SK-N-SH (cell line): ENCODE results near the gene PLET1. TPM values are rescaled to one million over a fixed set of nuclear protein-coding genes. Genes with fewer than 3 reads are reported as not detected.

Experiments used
- CTCF ChIA-PET: fragments of 300-600, 350-600 bp; formaldehyde crosslinking; extraction: SDS; loops from one replicate; lab custom pipeline; 2021; lab: Yijun Ruan, JAX
- POLR2A ChIA-PET: fragments of 350-600 bp; sonication (Branson Sonifier 250); formaldehyde crosslinking; extraction: SDS; loops from one replicate; lab custom pipeline; 2020; ENCODE audit warnings: antibody characterized with exemption, inconsistent platforms; lab: Yijun Ruan, JAX
- DNase-seq: peaks from one replicate; pipeline ENCODE4 v3.0.0; 2012
- H2AFZ ChIP-seq: fragments of 200-600 bp; sonication (generic); 2 replicates; pipeline ENCODE4 v1.8.1; 2016; ENCODE audit warnings: antibody characterized with exemption, mild to moderate bottlenecking, low read depth
- H3F3A ChIP-seq: fragments of 200-600 bp; sonication (generic); replicated peaks from 2 replicates; pipeline ENCODE3; 2016; ENCODE audit warnings: antibody characterized with exemption, mild to moderate bottlenecking; ENCODE audit not compliant: insufficient read depth
- H3K27ac ChIP-seq, 2 experiments: fragments of 200-500 bp in 1 of 2; fragments of 200-600 bp in 1 of 2; sonication (Bioruptor generic) in 1 of 2; sonication (generic), shearing (Covaris generic) in 1 of 2; 2 replicates each; pipeline versions ENCODE4 v1.5.1 to v1.6.1; 2014 to 2016; ENCODE audit warnings: low read depth in 2 of 2, inconsistent platforms in 1 of 2, low read length in 1 of 2, mild to moderate bottlenecking in 1 of 2, mixed read lengths in 1 of 2
- H3K27me3 ChIP-seq: fragments of 200-600 bp; sonication (generic), shearing (Covaris generic); 2 replicates; pipeline ENCODE4 v1.6.1; 2016; ENCODE audit warnings: mixed run types; ENCODE audit not compliant: insufficient read depth
- H3K36me3 ChIP-seq, 2 experiments: fragments of 200-500 bp in 1 of 2; fragments of 200-600 bp in 1 of 2; sonication (Bioruptor generic) in 1 of 2; sonication (generic) in 1 of 2; replicated peaks in 1 of 2; 2 replicates each; pipeline versions ENCODE3 to v1.5.1; 2014 to 2016; ENCODE audit warnings: low read length in 1 of 2, mild to moderate bottlenecking in 1 of 2; ENCODE audit not compliant: insufficient read depth in 2 of 2, control insufficient read depth in 1 of 2
- H3K4me1 ChIP-seq, 2 experiments: fragments of 200-500 bp in 1 of 2; fragments of 200-600 bp in 1 of 2; sonication (Bioruptor generic) in 1 of 2; sonication (generic), shearing (Covaris generic) in 1 of 2; 2 replicates each; pipeline versions ENCODE4 v1.5.1 to v1.6.1; 2014 to 2016; ENCODE audit warnings: low read depth in 1 of 2, low read length in 1 of 2, mixed run types in 1 of 2; ENCODE audit not compliant: insufficient read depth in 2 of 2, control insufficient read depth in 1 of 2
- H3K4me2 ChIP-seq: fragments of 200-600 bp; sonication (generic), shearing (Covaris generic); 2 replicates; pipeline ENCODE4 v1.6.1; 2017; ENCODE audit warnings: mixed run types
- H3K4me3 ChIP-seq, 2 experiments: fragments of 200-500 bp in 1 of 2; fragments of 200-600 bp in 1 of 2; sonication (Bioruptor generic) in 1 of 2; sonication (generic), shearing (Covaris generic) in 1 of 2; 2 replicates each; pipeline versions ENCODE4 v1.5.1 to v1.8.1; 2014 to 2016; ENCODE audit warnings: low read depth in 2 of 2, inconsistent platforms in 1 of 2, low read length in 1 of 2, mild to moderate bottlenecking in 1 of 2, mixed read lengths in 1 of 2, moderate library complexity in 1 of 2
- H3K79me2 ChIP-seq: fragments of 200-600 bp; sonication (generic); 2 replicates; pipeline ENCODE4 v1.8.1; 2017; ENCODE audit warnings: mild to moderate bottlenecking; ENCODE audit not compliant: insufficient read depth
- H3K9ac ChIP-seq: fragments of 200-600 bp; sonication (generic); 2 replicates; pipeline ENCODE4 v1.6.1; 2017; ENCODE audit warnings: mixed run types
- H3K9me2 ChIP-seq: fragments of 200-600 bp; sonication (generic); 2 replicates; pipeline ENCODE4 v1.6.1; 2017; ENCODE audit warnings: mixed run types
- H3K9me3 ChIP-seq: fragments of 200-600 bp; sonication (generic); 2 replicates; pipeline ENCODE4 v1.6.1; 2017; ENCODE audit warnings: mixed run types, mild to moderate bottlenecking, moderate library complexity
- H4K20me1 ChIP-seq: fragments of 200-600 bp; sonication (generic); 2 replicates; pipeline ENCODE4 v1.6.1; 2017; ENCODE audit warnings: mild to moderate bottlenecking, mixed run types; ENCODE audit not compliant: insufficient read depth
- EP300 ChIP-seq, 2 experiments: IDR thresholded peaks; 2 replicates each; pipeline versions ENCODE4 v1.4.0 to v1.6.1; 2012; ENCODE audit warnings: borderline replicate concordance in 1 of 2, low read depth in 1 of 2, low read length in 1 of 2
- EZH2phosphoT487 ChIP-seq: fragments of 200-600 bp; sonication (generic); IDR thresholded peaks from 2 replicates; pipeline ENCODE4 v1.6.1; 2017; ENCODE audit warnings: low read depth, mixed run types, mild to moderate bottlenecking, antibody characterized with exemption, moderate library complexity, borderline replicate concordance
- GATA2 ChIP-seq: sonication (generic); formaldehyde crosslinking; IDR thresholded peaks from 2 replicates; pipeline ENCODE4 v1.5.0; 2020; ENCODE audit warnings: mild to moderate bottlenecking, missing genetic modification reagents
- MXI1 ChIP-seq: IDR thresholded peaks from 2 replicates; pipeline ENCODE4 v1.6.1; 2012; ENCODE audit warnings: mild to moderate bottlenecking, low read depth, low read length, improper control_type of control experiment
- RAD21 ChIP-seq: IDR thresholded peaks from 2 replicates; pipeline ENCODE4 v1.6.1; 2012; ENCODE audit warnings: mild to moderate bottlenecking, low read length
- RCOR1 ChIP-seq: fragments of 150-350 bp; IDR thresholded peaks from 2 replicates; pipeline ENCODE4 v1.6.1; 2017; ENCODE audit warnings: antibody characterized with exemption, low read length
- REST ChIP-seq: IDR thresholded peaks from 2 replicates; pipeline ENCODE4 v1.6.1; 2012; ENCODE audit warnings: mild to moderate bottlenecking, low read depth, low read length, moderate library complexity
- RFX5 ChIP-seq: IDR thresholded peaks from 2 replicates; pipeline ENCODE4 v1.6.1; 2012; ENCODE audit warnings: mild to moderate bottlenecking, improper control_type of control experiment, low read length
- RXRA ChIP-seq: IDR thresholded peaks from 2 replicates; pipeline ENCODE4 v1.4.0; 2012; ENCODE audit warnings: low read depth, mild to moderate bottlenecking, borderline replicate concordance
- SIN3A ChIP-seq: IDR thresholded peaks from 2 replicates; pipeline ENCODE4 v1.6.1; 2012; ENCODE audit warnings: low read depth, mild to moderate bottlenecking, low read length, moderate library complexity, borderline replicate concordance
- TAF1 ChIP-seq: IDR thresholded peaks from 2 replicates; pipeline ENCODE4 v1.6.1; 2012; ENCODE audit warnings: low read depth, mild to moderate bottlenecking, low read length, moderate library complexity, borderline replicate concordance
- TCF12 ChIP-seq: IDR thresholded peaks from 2 replicates; pipeline ENCODE4 v1.4.0; 2012
- TEAD4 ChIP-seq: IDR thresholded peaks from 2 replicates; pipeline ENCODE4 v1.4.0; 2012; ENCODE audit warnings: mild to moderate bottlenecking, borderline replicate concordance; ENCODE audit not compliant: insufficient read depth
- YY1 ChIP-seq: IDR thresholded peaks from 2 replicates; pipeline ENCODE4 v1.4.0; 2012; ENCODE audit warnings: low read depth, mild to moderate bottlenecking
- WGBS: methylation state at CpG from one replicate; pipeline ENCODE4 v1.1.6; 2017; ENCODE audit warnings: low lambda C conversion rate; 5-methylcytosine and 5-hydroxymethylcytosine counted together
- polyA plus RNA-seq, 3 experiments: library from polyadenylated mRNA; depleted of rRNA; stranded (reverse); fragments of >200 nt; gene quantifications; 2 replicates each; pipeline ENCODE4 v1.2.3, GENCODE V29; 2012
- TF ChIP-seq, protein P1 (sequence below): IDR thresholded peaks from 2 replicates; pipeline ENCODE4 v1.4.0; 2012; ENCODE audit warnings: low read depth
- TF ChIP-seq, protein P2 (sequence below): IDR thresholded peaks from 2 replicates; pipeline ENCODE4; 2012
- TF ChIP-seq, protein P3 (sequence below): fragments of 200-600 bp; sonication (generic); IDR thresholded peaks from 2 replicates; pipeline ENCODE4 v1.6.1; 2017; ENCODE audit warnings: antibody characterized with exemption, mild to moderate bottlenecking, moderate library complexity

The PLET1 gene
- polyA plus RNA-seq, 1 of the 3 experiments (the other 2 are of a cell fraction) = not detected

GRCh38 chr11:112216561-112217105 lies 44.0 kb downstream of the PLET1 start:
- ChIA-PET POLR2A (no interaction called here), CTCF (interaction anchor here (1.5 to 17.1 kb wide), 2 partner anchors 58 to 103 kb away, joined by 4 to 620 read pairs; partner anchors contain the start of gene PLET1)
- H3K9ac ChIP-seq = no peak overlapping the region
- no peak for TF ChIP-seq RFX5
- no peak for TF ChIP-seq MXI1
- TF ChIP-seq RXRA = no peak
- TF ChIP-seq SIN3A = no peak
- TF ChIP-seq, protein P1, sequence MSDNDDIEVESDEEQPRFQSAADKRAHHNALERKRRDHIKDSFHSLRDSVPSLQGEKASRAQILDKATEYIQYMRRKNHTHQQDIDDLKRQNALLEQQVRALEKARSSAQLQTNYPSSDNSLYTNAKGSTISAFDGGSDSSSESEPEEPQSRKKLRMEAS = no peak
- no peak for TF ChIP-seq YY1
- TF ChIP-seq EZH2phosphoT487 = no peak
- TF ChIP-seq TAF1 = no peak
- no peak for TF ChIP-seq EP300 (IDR thresholded peaks at IDR 0.05; ENCODE audit: borderline replicate concordance in 1 of 2, low read depth in 1 of 2, low read length in 1 of 2)
- TF ChIP-seq, protein P2, sequence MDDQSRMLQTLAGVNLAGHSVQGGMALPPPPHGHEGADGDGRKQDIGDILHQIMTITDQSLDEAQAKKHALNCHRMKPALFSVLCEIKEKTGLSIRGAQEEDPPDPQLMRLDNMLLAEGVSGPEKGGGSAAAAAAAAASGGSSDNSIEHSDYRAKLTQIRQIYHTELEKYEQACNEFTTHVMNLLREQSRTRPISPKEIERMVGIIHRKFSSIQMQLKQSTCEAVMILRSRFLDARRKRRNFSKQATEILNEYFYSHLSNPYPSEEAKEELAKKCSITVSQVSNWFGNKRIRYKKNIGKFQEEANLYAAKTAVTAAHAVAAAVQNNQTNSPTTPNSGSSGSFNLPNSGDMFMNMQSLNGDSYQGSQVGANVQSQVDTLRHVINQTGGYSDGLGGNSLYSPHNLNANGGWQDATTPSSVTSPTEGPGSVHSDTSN = no peak
- TF ChIP-seq GATA2 (CRISPR knock-in tag) = no peak
- no peak for TF ChIP-seq RCOR1
- TF ChIP-seq, protein P3, sequence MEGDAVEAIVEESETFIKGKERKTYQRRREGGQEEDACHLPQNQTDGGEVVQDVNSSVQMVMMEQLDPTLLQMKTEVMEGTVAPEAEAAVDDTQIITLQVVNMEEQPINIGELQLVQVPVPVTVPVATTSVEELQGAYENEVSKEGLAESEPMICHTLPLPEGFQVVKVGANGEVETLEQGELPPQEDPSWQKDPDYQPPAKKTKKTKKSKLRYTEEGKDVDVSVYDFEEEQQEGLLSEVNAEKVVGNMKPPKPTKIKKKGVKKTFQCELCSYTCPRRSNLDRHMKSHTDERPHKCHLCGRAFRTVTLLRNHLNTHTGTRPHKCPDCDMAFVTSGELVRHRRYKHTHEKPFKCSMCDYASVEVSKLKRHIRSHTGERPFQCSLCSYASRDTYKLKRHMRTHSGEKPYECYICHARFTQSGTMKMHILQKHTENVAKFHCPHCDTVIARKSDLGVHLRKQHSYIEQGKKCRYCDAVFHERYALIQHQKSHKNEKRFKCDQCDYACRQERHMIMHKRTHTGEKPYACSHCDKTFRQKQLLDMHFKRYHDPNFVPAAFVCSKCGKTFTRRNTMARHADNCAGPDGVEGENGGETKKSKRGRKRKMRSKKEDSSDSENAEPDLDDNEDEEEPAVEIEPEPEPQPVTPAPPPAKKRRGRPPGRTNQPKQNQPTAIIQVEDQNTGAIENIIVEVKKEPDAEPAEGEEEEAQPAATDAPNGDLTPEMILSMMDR = no peak
- H3K27me3 ChIP-seq = no peaks in the 10 kb centered on the region
- H3K4me3 ChIP-seq = no peak overlapping the region
- no peak overlapping the region for H2AFZ ChIP-seq
- WGBS = 100% methylated on average over 1 of the region's 1 CpG
- H3K9me3 ChIP-seq = no peaks in the 10 kb centered on the region
- H3K9me2 ChIP-seq = no peaks in the 10 kb centered on the region
- H4K20me1 ChIP-seq = no peaks in the 10 kb centered on the region
- H3K4me2 ChIP-seq = no peak overlapping the region
- H3K79me2 ChIP-seq = no peaks in the 10 kb centered on the region
- DNase-seq = no peak
- H3K27ac ChIP-seq = no peak overlapping the region
- peaks cover 3 to 4% of the 10 kb centered on the region in 2 experiments for H3K4me1 ChIP-seq
- no peaks in the 10 kb centered on the region for H3K36me3 ChIP-seq
- H3F3A ChIP-seq = no peaks in the 10 kb centered on the region

DNA sequence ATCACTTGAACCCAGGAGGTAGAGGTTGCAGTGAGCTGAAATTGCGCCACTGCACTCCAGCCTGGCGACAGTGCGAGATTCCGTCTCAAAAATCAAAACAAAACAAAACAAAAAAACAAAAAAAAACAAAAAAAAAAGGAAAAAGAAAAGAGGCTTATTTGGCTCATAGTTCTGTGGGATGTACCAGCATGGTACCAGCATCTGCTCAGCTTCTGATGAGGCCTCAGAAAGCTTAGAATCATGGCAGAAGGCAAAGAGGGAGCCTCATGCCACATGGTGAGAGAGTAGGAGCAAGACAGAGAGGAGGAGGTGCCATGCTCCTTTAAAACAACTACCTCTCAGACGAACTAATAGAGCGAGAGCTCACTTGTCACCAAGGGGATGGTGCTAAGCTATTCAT lies 45.0 kb downstream of the PLET1 start:
- no peak for DNase-seq
- no peak overlapping the region for H3K4me3 ChIP-seq
- no peak overlapping the region for H2AFZ ChIP-seq
- 91% methylated on average over 6 of the region's 6 CpGs for WGBS
- no peak overlapping the region for H3K27ac ChIP-seq
- H3K9me2 ChIP-seq = no peaks in the 10 kb centered on the region
- no peaks in the 10 kb centered on the region for H3K9me3 ChIP-seq
- no peaks in the 10 kb centered on the region for H3K27me3 ChIP-seq
- peaks cover 0 to 4% of the 10 kb centered on the region in 2 experiments; a peak in 2 of 4 replicates for H3K4me1 ChIP-seq
- ChIA-PET POLR2A (no interaction called here), CTCF (interaction anchor here (0.5 to 17.1 kb wide), 2 partner anchors 59 to 328 kb away, joined by 3 to 620 read pairs; partner anchors contain the start of gene PLET1)
- no peaks in the 10 kb centered on the region for H3K79me2 ChIP-seq
- H3K9ac ChIP-seq = no peak overlapping the region
- H3K36me3 ChIP-seq = no peaks in the 10 kb centered on the region
- H3K4me2 ChIP-seq = no peak overlapping the region
- TF ChIP-seq RCOR1 (no peak), RAD21 (no peak), TCF12 (no peak), REST (no peak), TEAD4 (no peak), RXRA (no peak), MXI1 (no peak), SIN3A (no peak), EP300 (IDR thresholded peaks at IDR 0.05; ENCODE audit: borderline replicate concordance in 1 of 2, low read depth in 1 of 2, low read length in 1 of 2) (no peak), EZH2phosphoT487 (no peak)
- TF ChIP-seq, protein P2 = no peak
- no peaks in the 10 kb centered on the region for H4K20me1 ChIP-seq
- no peaks in the 10 kb centered on the region for H3F3A ChIP-seq
